SK-N-SH treated with all-trans-retinoic acid at 6 μM for 48 hours (cell line): ENCODE data around the gene ADAM19.

ENCODE experiments used
- ATAC-seq: fragments of 200-7000 bp; cut with Tn5 transposase; 3 replicates; pipeline ENCODE4 v1.9.1; 2020; ENCODE audit warnings: mild to moderate bottlenecking, moderate library complexity
- ARNTL ChIP-seq: fragments of 450-650 bp; formaldehyde crosslinking; IDR thresholded peaks from 2 replicates; pipeline ENCODE4 v1.5.0; 2020; ENCODE audit warnings: low read depth, mild to moderate bottlenecking, moderate library complexity, borderline replicate concordance
- BACH2 ChIP-seq: fragments of 250-450 bp; sonication (Bioruptor Pico); IDR thresholded peaks from 2 replicates; pipeline ENCODE4 v1.9.0; 2021; ENCODE audit warnings: mild to moderate bottlenecking, borderline replicate concordance
- CREB5 ChIP-seq: fragments of 250-450 bp; sonication (Bioruptor Pico); IDR thresholded peaks from 2 replicates; pipeline ENCODE4 v1.5.1; 2020; ENCODE audit warnings: low read depth, mild to moderate bottlenecking, moderate library complexity
- CSRNP3 ChIP-seq: fragments of 250-450 bp; sonication (Bioruptor Pico); IDR thresholded peaks from 2 replicates; pipeline ENCODE4 v1.5.1; 2021; ENCODE audit warnings: mild to moderate bottlenecking, moderate library complexity
- ESRRG ChIP-seq: fragments of 250-450 bp; sonication (Bioruptor Pico); IDR thresholded peaks from 2 replicates; pipeline ENCODE4 v1.6.1; 2021; ENCODE audit warnings: mild to moderate bottlenecking
- GLIS3 ChIP-seq: fragments of 250-450 bp; sonication (Bioruptor Pico); IDR thresholded peaks from 2 replicates; pipeline ENCODE4 v1.5.0; 2020; ENCODE audit warnings: mild to moderate bottlenecking, moderate library complexity
- ISL1 ChIP-seq: fragments of 250-450 bp; sonication (Bioruptor Pico); IDR thresholded peaks from 2 replicates; pipeline ENCODE4 v2.1.2; 2022; ENCODE audit warnings: mild to moderate bottlenecking, moderate library complexity
- OSR1 ChIP-seq: fragments of 250-450 bp; sonication (Bioruptor Pico); IDR thresholded peaks from 2 replicates; pipeline ENCODE4 v1.8.0; 2022; ENCODE audit warnings: moderate library complexity, mild to moderate bottlenecking, inconsistent platforms
- PATZ1 ChIP-seq: fragments of 250-450 bp; sonication (Bioruptor Pico); IDR thresholded peaks from 2 replicates; pipeline ENCODE4 v1.8.0; 2020; ENCODE audit warnings: mild to moderate bottlenecking, moderate library complexity, borderline replicate concordance
- POU6F1 ChIP-seq: fragments of 250-450 bp; sonication (Bioruptor Pico); IDR thresholded peaks from 2 replicates; pipeline ENCODE4 v1.8.0; 2021; ENCODE audit warnings: low read depth, mild to moderate bottlenecking, moderate library complexity, borderline replicate concordance
- PPARA ChIP-seq: fragments of 250-450 bp; sonication (Bioruptor Pico); IDR thresholded peaks from 2 replicates; pipeline ENCODE4 v1.5.0; 2020; ENCODE audit warnings: mild to moderate bottlenecking, borderline replicate concordance
- RARB ChIP-seq: fragments of 250-450 bp; sonication (Bioruptor Pico); IDR thresholded peaks from 2 replicates; pipeline ENCODE4 v1.8.0; 2021; ENCODE audit warnings: mild to moderate bottlenecking, moderate library complexity
- SNAI2 ChIP-seq: fragments of 250-450 bp; sonication (Bioruptor Pico); IDR thresholded peaks from 2 replicates; pipeline ENCODE4 v1.5.0; 2020; ENCODE audit warnings: mild to moderate bottlenecking, moderate library complexity
- TOX ChIP-seq: fragments of 250-450 bp; sonication (Bioruptor Pico); IDR thresholded peaks from 2 replicates; pipeline ENCODE4 v1.8.0; 2021; ENCODE audit warnings: mild to moderate bottlenecking, moderate library complexity, borderline replicate concordance
- TSHZ2 ChIP-seq: fragments of 250-450 bp; sonication (Bioruptor Pico); IDR thresholded peaks from 2 replicates; pipeline ENCODE4 v1.5.0; 2020; ENCODE audit warnings: mild to moderate bottlenecking, moderate library complexity
- ZFP3 ChIP-seq: fragments of 250-450 bp; sonication (Bioruptor Pico); IDR thresholded peaks from 2 replicates; pipeline ENCODE4 v1.5.0; 2020; ENCODE audit warnings: mild to moderate bottlenecking, moderate library complexity
- ZFP30 ChIP-seq: fragments of 450-650 bp; formaldehyde crosslinking; IDR thresholded peaks from 2 replicates; pipeline ENCODE4 v1.5.0; 2022; ENCODE audit warnings: mild to moderate bottlenecking, moderate library complexity
- ZNF565 ChIP-seq: fragments of 450-650 bp; formaldehyde crosslinking; conservative IDR thresholded peaks from 2 replicates; pipeline ENCODE4 v1.5.0; 2020; ENCODE audit warnings: low read depth, mild to moderate bottlenecking, moderate library complexity
- ZNF70 ChIP-seq: fragments of 450-650 bp; formaldehyde crosslinking; IDR thresholded peaks from 2 replicates; pipeline ENCODE4 v1.5.0; 2020; ENCODE audit warnings: mild to moderate bottlenecking, moderate library complexity
- ZNF8 ChIP-seq: fragments of 450-650 bp; formaldehyde crosslinking; IDR thresholded peaks from 2 replicates; pipeline ENCODE4 v1.5.0; 2020; ENCODE audit warnings: mild to moderate bottlenecking, moderate library complexity

ADAM19 gene

GRCh38 chr5:157476702-157477408 lies 98.7 kb downstream of the ADAM19 start (continued):
- no peak for TF ChIP-seq PATZ1 (CRISPR knock-in tag)
- no peak for TF ChIP-seq ZNF70 (CRISPR knock-in tag)
- no peak for TF ChIP-seq PPARA (CRISPR knock-in tag)
- TF ChIP-seq CREB5 (CRISPR knock-in tag) = no peak
- no peak for TF ChIP-seq ZFP3 (CRISPR knock-in tag)

GRCh38 chr5:157475432-157475831 lies 100.1 kb downstream of the ADAM19 start:
- no peak for ATAC-seq
- TF ChIP-seq PATZ1 (CRISPR knock-in tag) (no peak), POU6F1 (no peak), RARB (CRISPR knock-in tag) (no peak), TSHZ2 (CRISPR knock-in tag) (no peak), ZNF565 (CRISPR knock-in tag) (no peak), ZFP3 (CRISPR knock-in tag) (no peak), TOX (CRISPR knock-in tag) (no peak), GLIS3 (CRISPR knock-in tag) (no peak), ZFP30 (no peak), CSRNP3 (CRISPR knock-in tag) (no peak), ZNF8 (no peak), ARNTL (CRISPR knock-in tag) (no peak), PPARA (CRISPR knock-in tag) (no peak), ESRRG (CRISPR knock-in tag) (no peak), ISL1 (CRISPR knock-in tag) (no peak), SNAI2 (no peak), OSR1 (CRISPR knock-in tag) (no peak), BACH2 (CRISPR knock-in tag) (no peak), CREB5 (CRISPR knock-in tag) (no peak), ZNF70 (CRISPR knock-in tag) (no peak)
